ENCODE data around the gene TMEM178B.
"Not testable (repeated sequence)": the region's sequence is repeated elsewhere in the genome, so short reads cannot be mapped to it uniquely, and the experiment has no call there.

The TMEM178B gene

GRCh38 chr7:141074162-141074991, 513 bp downstream of the TMEM178B start:
- DNase-seq (ENCODE audit: low read depth in 2 of 2), result no peak

- DNase-seq (ENCODE audit: low read depth in 2 of 2), result no peak
Measured at GRCh38 chr7:141074997-141075396, 1.1 kb downstream of the TMEM178B start.

- no peak for DNase-seq (ENCODE audit: low read depth in 2 of 2)
Measured at GRCh38 chr7:141076377-141076776, 2.5 kb downstream of the TMEM178B start.

GRCh38 chr7:141079219-141079618, 5.4 kb downstream of the TMEM178B start:
- no peak for DNase-seq (ENCODE audit: low read depth in 2 of 2)

GRCh38 chr7:141089490-141089889, 15.6 kb downstream of the TMEM178B start:
- DNase-seq (ENCODE audit: low read depth in 2 of 2), result not testable (repeated sequence)

- no peak for DNase-seq (ENCODE audit: low read depth in 2 of 2)
Measured at GRCh38 chr7:141094336-141095070, 20.6 kb downstream of the TMEM178B start.

GRCh38 chr7:141097430-141097829, 23.6 kb downstream of the TMEM178B start:
- no peak for DNase-seq (ENCODE audit: low read depth in 2 of 2)

GRCh38 chr7:141102436-141102835, 28.6 kb downstream of the TMEM178B start:
- DNase-seq (ENCODE audit: low read depth in 2 of 2), result no peak

GRCh38 chr7:141103847-141104429, 30.1 kb downstream of the TMEM178B start:
- DNase-seq (ENCODE audit: low read depth in 2 of 2), result no peak

GRCh38 chr7:141113131-141113530, 39.3 kb downstream of the TMEM178B start:
- DNase-seq (ENCODE audit: low read depth in 2 of 2), result no peak

- no peak for DNase-seq (ENCODE audit: low read depth in 2 of 2)
Measured at GRCh38 chr7:141114029-141114664, 40.3 kb downstream of the TMEM178B start.

GRCh38 chr7:141115965-141116364, 42.1 kb downstream of the TMEM178B start:
- DNase-seq (ENCODE audit: low read depth in 2 of 2), result no peak

- not testable (repeated sequence) for DNase-seq (ENCODE audit: low read depth in 2 of 2)
Measured at GRCh38 chr7:141116661-141117060, 42.8 kb downstream of the TMEM178B start.

GRCh38 chr7:141118767-141119166, 44.9 kb downstream of the TMEM178B start:
- DNase-seq (ENCODE audit: low read depth in 2 of 2), result no peak

- DNase-seq (ENCODE audit: low read depth in 2 of 2), result no peak
Measured at GRCh38 chr7:141119187-141119586, 45.3 kb downstream of the TMEM178B start.

- DNase-seq (ENCODE audit: low read depth in 2 of 2), result no peak
Measured at GRCh38 chr7:141122736-141123135, 48.9 kb downstream of the TMEM178B start.

GRCh38 chr7:141123522-141123921, 49.7 kb downstream of the TMEM178B start:
- no peak for DNase-seq (ENCODE audit: low read depth in 2 of 2)

GRCh38 chr7:141126107-141126506, 52.2 kb downstream of the TMEM178B start:
- no peak for DNase-seq (ENCODE audit: low read depth in 2 of 2)

GRCh38 chr7:141128506-141128905, 54.6 kb downstream of the TMEM178B start:
- no peak for DNase-seq (ENCODE audit: low read depth in 2 of 2)

- DNase-seq (ENCODE audit: low read depth in 2 of 2), result no peak
Measured at GRCh38 chr7:141128931-141129330, 55.1 kb downstream of the TMEM178B start.

- DNase-seq (ENCODE audit: low read depth in 2 of 2), result no peak
Measured at GRCh38 chr7:141132671-141133070, 58.8 kb downstream of the TMEM178B start.

- DNase-seq (ENCODE audit: low read depth in 2 of 2), result no peak
Measured at GRCh38 chr7:141133646-141134045, 59.8 kb downstream of the TMEM178B start.
